Activated naive CD4-positive, alpha-beta T cell treated with anti-CD3 and anti-CD28 coated beads, Interleukin-2, amount 10 ng/mL, durations not matched to agents 7 days and 5 days (primary cell): ENCODE results near the gene SLC9B1.
A peak's percentile ranks its signal among the peaks of the same experiment; 100 is the strongest.
"Not testable (repeated sequence)": the region's sequence is repeated elsewhere in the genome, so short reads cannot be mapped to it uniquely, and the experiment has no call there.

Experiments used
- CTCF ChIA-PET: fragments of 350-600 bp; sonication (Branson Sonifier 250); formaldehyde crosslinking; loops from one replicate; lab custom pipeline; 2021; ENCODE audit warnings: antibody characterized with exemption; lab: Charles Lee
- DNase-seq: peaks from one replicate; pipeline ENCODE4 v3.0.0-alpha.2; 2020
- H3K27ac Mint-ChIP-seq: one replicate; pipeline ENCODE4 v1.8.0; 2021; ENCODE audit warnings: mild to moderate bottlenecking, moderate library complexity, mixed read lengths
- H3K27me3 Mint-ChIP-seq: one replicate; pipeline ENCODE4 v1.8.0; 2021; ENCODE audit warnings: mild to moderate bottlenecking, mixed read lengths
- H3K36me3 Mint-ChIP-seq: one replicate; pipeline ENCODE4 v1.8.0; 2021; ENCODE audit warnings: mixed read lengths
- H3K4me1 Mint-ChIP-seq: one replicate; pipeline ENCODE4 v1.8.0; 2021; ENCODE audit warnings: mixed read lengths
- H3K4me3 Mint-ChIP-seq: one replicate; pipeline ENCODE4 v1.8.0; 2021; ENCODE audit warnings: mild to moderate bottlenecking, moderate library complexity, mixed read lengths
- H3K9me3 Mint-ChIP-seq: one replicate; pipeline ENCODE4 v1.8.0; 2021; ENCODE audit warnings: mixed read lengths

The SLC9B1 gene

DNA sequence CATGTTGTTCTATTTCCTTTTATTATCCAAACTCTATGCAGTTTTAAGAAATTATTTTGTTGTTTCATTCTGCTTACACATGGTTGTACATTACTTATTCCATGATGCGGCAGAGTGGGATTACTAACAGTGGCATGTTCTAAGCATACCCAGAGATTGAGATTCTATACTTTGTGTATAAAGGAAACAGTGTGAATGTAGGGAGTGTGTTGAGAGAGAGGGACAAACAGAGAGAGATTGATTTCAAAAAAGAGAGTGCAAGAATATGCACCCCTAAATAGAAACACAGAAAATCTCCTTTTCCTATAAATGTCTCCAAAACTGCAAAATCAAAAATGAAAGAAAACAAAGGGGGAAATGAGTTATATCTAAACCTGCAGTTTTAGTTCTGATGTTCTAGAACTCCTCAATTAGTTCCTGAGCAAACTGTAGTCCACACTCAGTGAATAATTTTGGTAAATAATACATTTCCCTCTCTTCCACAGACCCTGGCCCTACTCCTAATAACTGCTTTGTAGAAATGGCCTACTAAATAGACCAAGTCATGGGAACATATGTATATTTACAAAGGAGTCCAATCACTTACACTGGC is 31.0 kb downstream of the SLC9B1 start:
- peaks cover 27% of the 10 kb centered on the region for H3K4me1 Mint-ChIP-seq
- H3K36me3 Mint-ChIP-seq: peaks cover 11% of the 10 kb centered on the region
- DNase-seq: no peak
- peak overlapping the region; percentile 64 for H3K27ac Mint-ChIP-seq
- H3K27me3 Mint-ChIP-seq: no peaks in the 10 kb centered on the region
- H3K9me3 Mint-ChIP-seq: peaks cover 11% of the 10 kb centered on the region
- CTCF ChIA-PET: no interaction called here
- H3K4me3 Mint-ChIP-seq: no peak overlapping the region

DNA sequence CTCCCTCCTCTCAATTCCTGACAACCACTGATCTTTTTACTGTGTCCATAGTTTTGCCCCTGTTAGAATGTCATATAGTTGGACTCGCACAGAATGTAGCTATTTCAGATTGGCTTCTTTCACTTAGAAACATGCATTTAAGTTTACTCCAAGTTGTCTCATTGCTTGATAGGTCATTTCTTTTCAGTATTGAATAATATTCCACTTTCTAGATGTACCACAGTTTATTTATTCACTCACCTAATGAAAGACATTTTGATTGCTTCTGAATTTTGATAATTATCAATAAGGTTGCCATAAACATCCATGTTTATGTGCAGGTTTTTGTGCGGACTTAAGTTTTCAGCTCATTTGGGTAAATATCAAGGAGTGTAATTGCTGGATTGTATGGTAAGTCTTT is 38.5 kb downstream of the SLC9B1 start:
- Mint-ChIP-seq H3K27me3 (no peaks in the 10 kb centered on the region), H3K36me3 (peaks cover under 1% of the 10 kb centered on the region), H3K4me1 (peaks cover 4% of the 10 kb centered on the region), H3K4me3 (no peak overlapping the region), H3K27ac (no peak overlapping the region), H3K9me3 (peaks cover 5% of the 10 kb centered on the region)
- CTCF ChIA-PET: no interaction called here
- DNase-seq: no peak

DNA sequence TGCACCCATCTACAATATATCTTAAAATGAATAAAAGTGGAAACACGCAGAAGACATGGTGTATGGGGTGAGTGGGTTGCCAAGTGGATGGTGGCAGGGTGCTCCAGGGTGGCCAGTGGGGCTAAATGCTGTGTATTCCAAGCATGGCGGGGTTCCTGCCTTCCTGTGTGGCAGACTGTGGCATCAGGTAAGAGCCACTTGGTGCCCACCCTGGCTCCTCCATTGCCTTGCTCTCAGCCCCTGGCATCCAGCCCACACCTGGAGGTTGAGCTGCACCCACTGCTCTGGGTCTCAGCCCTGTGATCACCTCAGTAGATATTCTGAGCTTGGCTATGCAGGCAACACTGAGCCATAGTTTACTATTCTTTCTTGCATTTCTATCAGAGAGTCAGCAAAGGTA is 57.7 kb downstream of the SLC9B1 start:
- DNase-seq, H3K27me3 Mint-ChIP-seq, H3K9me3 Mint-ChIP-seq, H3K4me3 Mint-ChIP-seq, CTCF ChIA-PET, H3K4me1 Mint-ChIP-seq, H3K36me3 Mint-ChIP-seq, H3K27ac Mint-ChIP-seq: not testable (repeated sequence)

DNA sequence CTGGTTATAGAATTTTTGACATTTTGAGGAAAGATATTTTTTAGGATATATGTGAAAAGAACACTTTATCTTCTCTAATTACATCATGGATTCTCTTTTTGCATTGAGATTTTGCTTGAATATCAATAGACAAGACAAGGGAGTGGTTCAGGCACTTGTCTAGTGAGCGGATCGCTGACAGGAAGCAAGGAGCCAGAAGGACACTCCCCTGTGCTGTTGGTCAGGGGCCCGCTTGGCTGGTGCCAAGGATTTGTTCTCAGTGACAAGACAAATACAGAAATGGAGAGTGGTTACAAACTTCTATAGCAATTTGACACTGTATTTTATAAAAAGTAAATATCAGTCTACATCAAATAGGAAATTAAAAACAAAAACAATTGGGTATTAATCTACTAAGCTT is 60.0 kb downstream of the SLC9B1 start:
- H3K27ac Mint-ChIP-seq: no peak overlapping the region
- no peak overlapping the region for H3K4me3 Mint-ChIP-seq
- H3K4me1 Mint-ChIP-seq: no peaks in the 10 kb centered on the region
- CTCF ChIA-PET: no interaction called here
- peaks cover 3% of the 10 kb centered on the region for H3K9me3 Mint-ChIP-seq
- no peak for DNase-seq
- H3K27me3 Mint-ChIP-seq: no peaks in the 10 kb centered on the region
- H3K36me3 Mint-ChIP-seq: peaks cover 2% of the 10 kb centered on the region

DNA sequence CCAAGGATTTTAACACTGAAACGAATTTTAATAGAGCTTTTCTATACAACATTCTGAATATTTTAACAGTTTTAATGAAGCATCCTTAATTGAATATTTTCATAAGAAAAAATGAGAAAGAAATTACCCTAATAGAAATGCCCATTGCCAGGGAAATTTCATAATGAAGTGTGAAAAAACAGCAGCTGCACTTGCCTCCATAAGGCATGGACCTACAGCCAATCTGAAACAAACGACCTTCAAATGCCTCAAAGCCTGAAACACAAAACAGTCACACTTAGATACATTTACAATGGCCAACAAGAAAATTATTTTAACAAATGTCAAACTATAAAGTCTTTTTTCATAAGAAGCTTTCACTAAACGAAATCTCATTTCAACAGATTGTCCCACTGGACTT is 74.4 kb downstream of the SLC9B1 start:
- H3K36me3 Mint-ChIP-seq: no peaks in the 10 kb centered on the region
- H3K4me1 Mint-ChIP-seq: no peaks in the 10 kb centered on the region
- no peak overlapping the region for H3K27ac Mint-ChIP-seq
- CTCF ChIA-PET: no interaction called here
- no peak overlapping the region for H3K4me3 Mint-ChIP-seq
- no peaks in the 10 kb centered on the region for H3K9me3 Mint-ChIP-seq
- no peaks in the 10 kb centered on the region for H3K27me3 Mint-ChIP-seq
- no peak for DNase-seq

DNA sequence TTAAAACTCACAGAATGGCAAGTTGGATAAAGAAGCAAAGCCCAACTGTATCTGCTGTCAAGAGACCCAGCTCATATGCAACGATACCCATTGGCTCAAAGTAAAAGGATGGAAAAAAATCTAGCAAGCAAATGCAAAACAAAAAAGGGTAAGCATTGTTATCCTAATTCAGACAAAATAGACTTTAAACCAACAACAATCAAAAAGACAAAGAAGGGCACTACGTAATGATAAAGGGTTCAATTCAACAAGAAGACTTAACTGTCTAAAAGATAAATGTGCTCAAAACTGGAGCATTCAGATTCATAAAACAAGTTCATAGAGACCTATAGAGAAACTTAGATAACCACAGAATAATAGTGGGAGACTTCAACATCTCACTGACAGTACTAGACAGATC is 81.4 kb downstream of the SLC9B1 start:
- H3K27me3 Mint-ChIP-seq, CTCF ChIA-PET, DNase-seq, H3K9me3 Mint-ChIP-seq, H3K36me3 Mint-ChIP-seq, H3K4me1 Mint-ChIP-seq, H3K27ac Mint-ChIP-seq, H3K4me3 Mint-ChIP-seq: not testable (repeated sequence)

DNA sequence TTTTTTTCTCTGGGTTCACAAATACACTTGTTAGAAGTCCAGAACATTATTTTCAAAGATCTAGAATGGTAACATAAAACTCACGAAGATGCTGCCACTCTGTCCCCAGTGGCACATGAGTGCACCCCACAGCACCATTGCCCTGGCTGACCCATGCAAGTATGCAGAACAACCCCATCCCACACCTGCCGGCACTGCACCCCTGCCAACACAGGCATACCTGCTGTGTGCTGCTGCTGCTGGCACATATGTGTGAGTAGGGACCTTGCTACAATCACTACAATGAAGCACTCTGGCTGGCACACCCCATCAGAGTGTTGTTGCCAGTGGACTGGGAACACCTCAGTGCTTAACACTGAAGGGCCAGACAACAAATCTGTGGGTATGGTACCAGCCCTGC is 83.8 kb downstream of the SLC9B1 start:
- H3K4me3 Mint-ChIP-seq: no peak overlapping the region
- H3K4me1 Mint-ChIP-seq: no peaks in the 10 kb centered on the region
- H3K9me3 Mint-ChIP-seq: no peaks in the 10 kb centered on the region
- no peak overlapping the region for H3K27ac Mint-ChIP-seq
- CTCF ChIA-PET: no interaction called here
- DNase-seq: no peak
- no peaks in the 10 kb centered on the region for H3K27me3 Mint-ChIP-seq
- H3K36me3 Mint-ChIP-seq: peaks cover 2% of the 10 kb centered on the region

DNA sequence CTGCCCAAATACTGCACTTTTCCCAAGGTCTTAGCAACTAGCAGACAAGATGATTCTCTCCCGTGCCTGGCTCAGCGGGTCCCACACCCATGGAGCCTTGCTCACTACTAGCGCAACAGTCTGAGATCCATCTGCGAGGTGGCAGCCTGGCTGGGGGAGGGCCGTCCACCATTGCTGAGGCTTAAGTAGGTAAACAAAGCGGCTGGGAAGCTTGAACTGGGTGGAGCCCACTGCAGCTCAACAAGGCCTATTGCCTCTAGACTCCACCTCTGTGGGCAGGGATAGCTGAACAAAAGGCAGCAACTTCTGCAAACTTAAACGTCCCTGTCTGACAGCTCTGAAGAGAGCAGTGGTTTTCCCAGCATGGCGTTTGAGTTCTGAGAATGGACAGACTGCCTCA is 99.8 kb downstream of the SLC9B1 start:
- H3K4me1 Mint-ChIP-seq, H3K27ac Mint-ChIP-seq, CTCF ChIA-PET, H3K4me3 Mint-ChIP-seq, DNase-seq, H3K27me3 Mint-ChIP-seq, H3K36me3 Mint-ChIP-seq: not testable (repeated sequence)
- H3K9me3 Mint-ChIP-seq: peaks cover 19% of the 10 kb centered on the region

DNA sequence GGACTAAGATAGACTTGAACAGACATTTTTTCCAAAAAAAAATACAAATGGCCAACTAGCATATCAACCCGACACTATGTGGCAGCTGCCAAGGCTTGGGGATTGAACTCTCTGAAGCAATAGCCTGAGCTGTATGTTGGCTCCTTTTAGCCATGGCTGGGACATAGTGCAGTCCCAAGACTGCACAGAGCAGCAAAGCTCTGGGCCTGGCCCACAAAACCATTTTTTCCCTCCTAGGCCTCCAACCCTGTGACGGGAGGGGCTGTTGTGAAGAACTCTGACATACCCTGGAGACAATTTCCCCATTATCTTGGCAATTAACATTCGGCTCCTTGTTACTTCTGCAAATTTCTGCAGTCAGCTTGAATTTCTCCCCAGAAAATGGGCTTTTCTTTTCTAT is 100.6 kb downstream of the SLC9B1 start:
- DNase-seq: no peak
- peaks cover 24% of the 10 kb centered on the region for H3K9me3 Mint-ChIP-seq
- no peak overlapping the region for H3K27ac Mint-ChIP-seq
- CTCF ChIA-PET: no interaction called here
- H3K4me1 Mint-ChIP-seq: no peaks in the 10 kb centered on the region
- no peak overlapping the region for H3K4me3 Mint-ChIP-seq
- H3K27me3 Mint-ChIP-seq: no peaks in the 10 kb centered on the region
- peaks cover 8% of the 10 kb centered on the region for H3K36me3 Mint-ChIP-seq

DNA sequence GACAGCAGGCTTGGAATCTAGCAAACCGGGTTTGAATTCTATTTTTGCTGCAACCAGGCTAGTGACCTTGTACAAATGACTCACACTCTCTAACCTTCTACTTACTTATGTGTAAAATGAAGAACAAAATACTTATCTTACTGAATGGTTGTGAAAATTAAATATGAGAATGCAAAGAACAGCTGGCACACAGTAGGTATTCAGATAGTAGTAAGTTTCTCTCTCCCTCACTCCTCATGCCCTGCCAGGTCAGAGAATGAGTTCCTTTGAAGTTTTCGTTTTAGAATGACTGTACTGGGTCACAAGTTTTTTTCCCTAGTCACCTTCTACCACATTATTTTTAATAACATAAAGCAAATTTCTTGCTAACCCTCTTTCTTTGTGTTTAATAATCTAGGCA is 117.7 kb downstream of the SLC9B1 start:
- no peaks in the 10 kb centered on the region for H3K4me1 Mint-ChIP-seq
- no peaks in the 10 kb centered on the region for H3K27me3 Mint-ChIP-seq
- H3K36me3 Mint-ChIP-seq: no peaks in the 10 kb centered on the region
- CTCF ChIA-PET: no interaction called here
- no peak overlapping the region for H3K27ac Mint-ChIP-seq
- no peak overlapping the region for H3K4me3 Mint-ChIP-seq
- DNase-seq: no peak
- H3K9me3 Mint-ChIP-seq: no peaks in the 10 kb centered on the region

DNA sequence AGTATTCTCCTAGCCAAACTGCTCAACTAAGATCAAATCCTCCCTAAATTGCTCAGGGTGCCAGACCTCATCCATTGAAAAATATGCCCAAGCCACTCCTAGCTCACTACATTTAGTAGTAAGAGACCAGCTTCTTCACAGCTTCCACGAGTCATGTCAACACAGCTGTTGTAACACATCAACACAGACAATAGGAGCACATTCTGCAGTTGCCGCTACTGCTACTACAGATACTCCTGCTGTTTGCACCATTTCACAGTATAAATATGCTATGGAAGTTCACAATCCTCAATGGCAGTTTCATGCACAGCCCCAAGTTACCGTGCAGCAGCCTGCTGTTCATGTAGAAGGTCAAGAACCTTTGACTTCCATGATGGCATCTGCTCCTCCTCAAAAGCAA is 121.9 kb downstream of the SLC9B1 start:
- H3K27me3 Mint-ChIP-seq, CTCF ChIA-PET, DNase-seq, H3K4me3 Mint-ChIP-seq, H3K27ac Mint-ChIP-seq, H3K9me3 Mint-ChIP-seq, H3K4me1 Mint-ChIP-seq, H3K36me3 Mint-ChIP-seq: not testable (repeated sequence)

DNA sequence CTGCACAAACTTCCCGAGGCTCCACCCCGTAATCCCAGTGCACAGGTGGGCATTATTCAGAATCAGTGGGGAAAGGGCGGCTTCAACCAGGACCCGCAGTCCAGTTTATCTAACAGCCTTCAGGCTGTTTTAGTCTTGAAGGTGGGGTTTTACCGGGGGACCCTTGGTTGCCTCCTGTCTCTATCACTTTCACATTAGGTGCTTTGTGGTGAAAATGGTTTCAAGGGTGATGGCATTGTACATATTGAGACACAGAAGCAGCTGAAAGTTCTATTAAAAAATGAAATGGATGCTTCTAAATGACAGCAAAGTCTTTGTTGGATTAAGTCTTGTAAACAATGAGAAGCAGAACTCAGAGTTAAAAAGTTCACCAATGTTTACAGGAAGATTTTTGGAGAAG is 123.0 kb downstream of the SLC9B1 start:
- H3K9me3 Mint-ChIP-seq, H3K27ac Mint-ChIP-seq, H3K36me3 Mint-ChIP-seq, H3K4me3 Mint-ChIP-seq, H3K27me3 Mint-ChIP-seq, DNase-seq, H3K4me1 Mint-ChIP-seq, CTCF ChIA-PET: not testable (repeated sequence)

DNA sequence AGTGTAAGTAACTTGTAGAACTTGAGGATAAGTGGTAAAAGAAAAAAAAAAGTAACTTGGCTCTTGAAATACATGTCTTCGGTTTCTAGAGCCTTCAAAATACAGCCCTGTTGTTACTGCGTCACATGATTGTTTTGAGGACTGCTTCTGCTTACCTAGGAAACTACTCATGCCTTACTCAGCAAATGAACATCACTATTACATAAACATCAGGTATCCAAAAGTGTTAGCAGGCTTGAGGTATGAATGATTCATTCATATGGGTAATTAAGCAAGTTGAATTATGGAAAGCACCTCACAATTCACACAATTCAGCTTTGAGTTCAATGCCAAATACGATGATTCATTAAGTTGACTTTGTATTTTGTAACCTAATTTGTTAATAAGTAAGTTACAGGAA is 129.6 kb downstream of the SLC9B1 start:
- H3K27ac Mint-ChIP-seq, H3K9me3 Mint-ChIP-seq, H3K27me3 Mint-ChIP-seq, DNase-seq, H3K4me1 Mint-ChIP-seq, CTCF ChIA-PET, H3K4me3 Mint-ChIP-seq: not testable (repeated sequence)
- peaks cover 25% of the 10 kb centered on the region for H3K36me3 Mint-ChIP-seq

DNA sequence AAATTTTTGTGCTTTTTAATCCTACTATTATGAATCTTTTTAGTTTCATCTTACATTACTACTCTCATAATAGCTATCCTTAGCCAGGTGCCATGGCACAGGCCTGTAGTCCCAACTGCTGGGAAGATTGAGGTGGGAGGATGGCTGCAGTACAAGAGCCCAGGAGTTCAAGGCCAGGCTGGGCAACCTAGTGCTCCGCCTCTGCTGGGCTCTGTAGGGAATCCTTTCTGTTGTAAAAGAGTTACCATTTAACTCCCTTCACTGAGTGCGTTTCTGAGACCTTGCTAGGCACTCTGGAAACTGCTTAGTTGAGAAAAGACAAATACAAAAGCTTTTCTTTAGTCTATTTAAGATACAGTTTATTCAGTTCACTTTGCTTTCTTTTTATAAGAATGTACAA is 130.9 kb downstream of the SLC9B1 start:
- H3K27me3 Mint-ChIP-seq, H3K27ac Mint-ChIP-seq, H3K4me1 Mint-ChIP-seq, DNase-seq, H3K4me3 Mint-ChIP-seq, CTCF ChIA-PET, H3K9me3 Mint-ChIP-seq: not testable (repeated sequence)
- H3K36me3 Mint-ChIP-seq: peaks cover 30% of the 10 kb centered on the region

DNA sequence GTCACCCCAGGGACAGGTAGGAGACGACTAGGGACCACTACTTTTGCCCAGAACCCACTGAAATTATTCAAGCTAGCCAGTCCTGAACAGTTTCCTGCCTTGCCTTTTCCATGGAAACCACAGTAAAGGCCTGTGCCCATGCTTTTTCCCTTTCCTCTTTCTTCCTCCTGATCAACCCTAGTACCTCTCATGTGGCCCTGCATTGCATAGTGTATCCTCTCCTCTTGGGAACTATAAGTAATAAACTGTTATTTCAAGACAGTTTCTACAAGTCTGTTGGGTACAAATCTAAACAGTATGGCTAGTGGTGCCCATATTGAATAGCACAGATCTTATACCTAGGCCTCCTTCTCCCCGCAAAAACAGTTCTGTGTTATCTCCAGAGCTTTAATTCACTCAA is 136.2 kb downstream of the SLC9B1 start:
- H3K36me3 Mint-ChIP-seq: peaks cover 37% of the 10 kb centered on the region
- DNase-seq: no peak
- peaks cover 8% of the 10 kb centered on the region for H3K4me1 Mint-ChIP-seq
- H3K27ac Mint-ChIP-seq: no peak overlapping the region
- no peak overlapping the region for H3K4me3 Mint-ChIP-seq
- H3K9me3 Mint-ChIP-seq: peaks cover 6% of the 10 kb centered on the region
- no peaks in the 10 kb centered on the region for H3K27me3 Mint-ChIP-seq
- CTCF ChIA-PET: no interaction called here

DNA sequence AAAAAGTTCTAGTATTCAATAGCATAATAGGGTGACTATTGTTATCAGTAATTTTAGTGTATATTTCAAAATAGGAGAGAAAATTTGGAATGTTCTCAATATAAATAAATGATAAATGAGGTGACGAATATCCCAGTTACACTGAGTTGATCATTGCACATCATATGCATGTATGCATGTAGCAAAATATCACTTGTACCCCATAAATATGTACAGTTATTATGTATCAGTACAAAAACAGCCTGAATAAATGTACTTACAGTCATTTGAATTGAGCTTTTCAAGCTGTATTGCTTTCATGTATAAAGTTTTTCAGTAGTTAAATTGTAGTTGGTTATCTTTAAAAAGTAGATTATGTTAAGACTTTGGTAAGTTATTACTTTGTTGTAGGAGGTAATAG is 138.2 kb downstream of the SLC9B1 start:
- Mint-ChIP-seq H3K36me3 (peaks cover 50% of the 10 kb centered on the region), H3K27ac (no peak overlapping the region)

More for the DNA sequence above, 138.2 kb downstream of the SLC9B1 start:
- peaks cover 17% of the 10 kb centered on the region for H3K9me3 Mint-ChIP-seq
- CTCF ChIA-PET: interaction anchor here (0.6 to 1.0 kb wide), 2 partner anchors 43 to 450 kb away, joined by 3 read pairs; no protein-coding TSS in a partner anchor
- no peak for DNase-seq
- H3K4me1 Mint-ChIP-seq: peaks cover 8% of the 10 kb centered on the region
- no peak overlapping the region for H3K4me3 Mint-ChIP-seq
- H3K27me3 Mint-ChIP-seq: no peaks in the 10 kb centered on the region
